ENCODE results near the gene COL5A1.

GRCh38 chr9:134602547-134603362 is 38.8 kb upstream of the COL5A1 start:
- TF ChIP-seq CTCF (conservative IDR thresholded peaks at IDR 0.05 in 1 of 2, IDR thresholded peaks at IDR 0.05 in 1 of 2; ENCODE audit: low read depth in 1 of 2, low read length in 2 of 2): no peak
- no peak for TF ChIP-seq EZH2 (IDR thresholded peaks at IDR 0.05; ENCODE audit: low read length, missing control alignments)

Measured in fibroblast of lung (primary cell).